ENCODE data around the gene EEF1AKMT2.

The EEF1AKMT2 gene

GRCh38 chr10:124748953-124749645 is 42.6 kb downstream of the EEF1AKMT2 start:
- TF ChIP-seq EGR1 (IDR thresholded peaks at IDR 0.05): no peak
- no peak for TF ChIP-seq TCF12 (IDR thresholded peaks at IDR 0.05; ENCODE audit: low read depth)
- no peak for TF ChIP-seq CEBPB (IDR thresholded peaks at IDR 0.05)
- TF ChIP-seq YY1 (IDR thresholded peaks at IDR 0.05; ENCODE audit: low read depth): no peak
- no peak for TF ChIP-seq TAF1 (IDR thresholded peaks at IDR 0.05; ENCODE audit: low read depth)
- no peak for TF ChIP-seq TEAD4 (IDR thresholded peaks at IDR 0.05)
- no peak for TF ChIP-seq MAX (IDR thresholded peaks at IDR 0.05)
- no peak for TF ChIP-seq EP300 (IDR thresholded peaks at IDR 0.05; ENCODE audit: borderline replicate concordance)
- TF ChIP-seq USF1 (IDR thresholded peaks at IDR 0.05): no peak
- TF ChIP-seq CREB1 (IDR thresholded peaks at IDR 0.05; ENCODE audit: low read depth): no peak
- no peak for TF ChIP-seq FOXM1 (IDR thresholded peaks at IDR 0.05; ENCODE audit: borderline replicate concordance, low read depth)
- TF ChIP-seq ZBTB7A (IDR thresholded peaks at IDR 0.05; ENCODE audit: low read depth): no peak
- TF ChIP-seq REST (IDR thresholded peaks at IDR 0.05; ENCODE audit: low read depth): no peak
- no peak for TF ChIP-seq NFIC (IDR thresholded peaks at IDR 0.05)
- no peak for TF ChIP-seq RAD21 (IDR thresholded peaks at IDR 0.05; ENCODE audit: low read depth)

- TF ChIP-seq CREB1 (IDR thresholded peaks at IDR 0.05; ENCODE audit: low read depth) (no peak), REST (IDR thresholded peaks at IDR 0.05; ENCODE audit: low read depth) (peak; percentile 73)
Observed at GRCh38 chr10:124748166-124748565, 43.5 kb downstream of the EEF1AKMT2 start.

GRCh38 chr10:124747745-124748144 is 43.9 kb downstream of the EEF1AKMT2 start:
- no peak for TF ChIP-seq YY1 (IDR thresholded peaks at IDR 0.05; ENCODE audit: low read depth)
- no peak for TF ChIP-seq TAF1 (IDR thresholded peaks at IDR 0.05; ENCODE audit: low read depth)
- no peak for TF ChIP-seq FOXM1 (IDR thresholded peaks at IDR 0.05; ENCODE audit: borderline replicate concordance, low read depth)
- no peak for TF ChIP-seq RAD21 (IDR thresholded peaks at IDR 0.05; ENCODE audit: low read depth)
- TF ChIP-seq CREB1 (IDR thresholded peaks at IDR 0.05; ENCODE audit: low read depth): no peak
- TF ChIP-seq TEAD4 (IDR thresholded peaks at IDR 0.05): no peak
- no peak for TF ChIP-seq ZBTB7A (IDR thresholded peaks at IDR 0.05; ENCODE audit: low read depth)

GRCh38 chr10:124746992-124747391 is 44.7 kb downstream of the EEF1AKMT2 start:
- TF ChIP-seq EGR1 (IDR thresholded peaks at IDR 0.05) (no peak), CEBPB (IDR thresholded peaks at IDR 0.05) (no peak), YY1 (IDR thresholded peaks at IDR 0.05; ENCODE audit: low read depth) (no peak), FOXM1 (IDR thresholded peaks at IDR 0.05; ENCODE audit: borderline replicate concordance, low read depth) (no peak), TCF12 (IDR thresholded peaks at IDR 0.05; ENCODE audit: low read depth) (no peak), MAX (IDR thresholded peaks at IDR 0.05) (no peak), USF1 (IDR thresholded peaks at IDR 0.05) (no peak), EP300 (IDR thresholded peaks at IDR 0.05; ENCODE audit: borderline replicate concordance) (no peak), CREB1 (IDR thresholded peaks at IDR 0.05; ENCODE audit: low read depth) (no peak), TAF1 (IDR thresholded peaks at IDR 0.05; ENCODE audit: low read depth) (no peak), TEAD4 (IDR thresholded peaks at IDR 0.05) (no peak), RAD21 (IDR thresholded peaks at IDR 0.05; ENCODE audit: low read depth) (no peak), ZBTB7A (IDR thresholded peaks at IDR 0.05; ENCODE audit: low read depth) (no peak), NFIC (IDR thresholded peaks at IDR 0.05) (no peak), REST (IDR thresholded peaks at IDR 0.05; ENCODE audit: low read depth) (no peak)
